IPS-20b (cell line): ENCODE results near the gene IGF2.

Experiments
- H3K27ac ChIP-seq: one replicate; pipeline ENCODE4 v1.5.1; 2013; ENCODE audit warnings: low read length
- H3K27me3 ChIP-seq: 2 replicates; pipeline ENCODE4 v1.6.1; 2013; ENCODE audit warnings: mild to moderate bottlenecking, low read length, inconsistent platforms; ENCODE audit not compliant: insufficient read depth
- H3K36me3 ChIP-seq: 2 replicates; pipeline ENCODE4 v1.6.1; 2013; ENCODE audit warnings: low read depth, mild to moderate bottlenecking, inconsistent platforms, low read length, moderate library complexity; ENCODE audit not compliant: insufficient read depth
- H3K4me1 ChIP-seq: 2 replicates; pipeline ENCODE4 v1.6.1; 2013; ENCODE audit warnings: mild to moderate bottlenecking, control low read depth, inconsistent platforms, low read length, moderate library complexity; ENCODE audit not compliant: insufficient read depth
- H3K4me3 ChIP-seq: 2 replicates; pipeline ENCODE4 v1.5.1; 2013; ENCODE audit warnings: mild to moderate bottlenecking, low read length, inconsistent platforms
- H3K9ac ChIP-seq: 2 replicates; pipeline ENCODE4 v1.6.1; 2013; ENCODE audit warnings: low read depth, mild to moderate bottlenecking, inconsistent platforms, low read length, moderate library complexity
- H3K9me3 ChIP-seq: 2 replicates; pipeline ENCODE4 v1.6.1; 2013; ENCODE audit warnings: mild to moderate bottlenecking, low read depth, low read length, inconsistent platforms; ENCODE audit not compliant: insufficient read depth

IGF2 gene

DNA sequence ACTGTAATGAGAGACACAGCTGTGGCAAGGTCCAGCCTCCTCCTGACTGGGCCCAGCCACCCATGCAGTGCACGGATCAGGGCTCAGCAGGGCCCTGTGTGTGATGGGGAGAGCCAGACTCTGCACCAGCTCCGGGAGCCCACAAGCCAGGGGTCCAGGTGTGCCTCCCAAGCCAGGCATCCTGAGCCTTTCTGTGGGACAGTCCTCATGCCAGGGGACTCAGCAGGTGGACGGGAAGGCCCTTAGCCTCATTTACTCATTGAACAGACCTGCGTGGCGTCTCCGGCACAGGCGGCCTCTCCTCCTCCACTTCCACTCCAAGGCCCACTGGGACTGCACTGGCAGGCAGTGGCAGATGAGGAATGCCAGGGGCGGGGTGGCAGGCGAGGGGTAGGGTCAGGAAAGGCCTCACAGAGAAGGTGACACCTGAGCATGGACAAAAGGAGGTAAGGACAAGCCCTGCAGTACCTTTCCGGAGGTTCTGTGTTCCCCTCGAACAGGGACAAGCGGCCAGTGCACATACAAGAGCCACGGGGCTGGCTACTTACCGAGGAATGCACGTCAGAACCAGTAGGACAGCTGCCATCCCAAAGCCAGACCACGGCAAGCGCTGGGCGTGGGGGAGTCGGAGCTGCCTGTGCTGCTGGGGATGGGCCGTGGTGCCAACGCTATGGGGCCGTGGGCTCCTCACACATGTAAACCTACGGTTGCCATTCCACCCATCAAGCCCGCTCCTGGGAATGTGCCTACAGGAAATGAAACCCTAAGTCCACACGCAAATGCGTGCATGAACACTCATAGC is 52.7 kb downstream of the IGF2 start:
- Histone ChIP-seq H3K4me1 (no peaks in the 10 kb centered on the region), H3K9ac (no peak overlapping the region), H3K4me3 (no peak overlapping the region), H3K27ac (no peak overlapping the region), H3K27me3 (no peaks in the 10 kb centered on the region), H3K36me3 (no peaks in the 10 kb centered on the region), H3K9me3 (peaks cover 11% of the 10 kb centered on the region)

DNA sequence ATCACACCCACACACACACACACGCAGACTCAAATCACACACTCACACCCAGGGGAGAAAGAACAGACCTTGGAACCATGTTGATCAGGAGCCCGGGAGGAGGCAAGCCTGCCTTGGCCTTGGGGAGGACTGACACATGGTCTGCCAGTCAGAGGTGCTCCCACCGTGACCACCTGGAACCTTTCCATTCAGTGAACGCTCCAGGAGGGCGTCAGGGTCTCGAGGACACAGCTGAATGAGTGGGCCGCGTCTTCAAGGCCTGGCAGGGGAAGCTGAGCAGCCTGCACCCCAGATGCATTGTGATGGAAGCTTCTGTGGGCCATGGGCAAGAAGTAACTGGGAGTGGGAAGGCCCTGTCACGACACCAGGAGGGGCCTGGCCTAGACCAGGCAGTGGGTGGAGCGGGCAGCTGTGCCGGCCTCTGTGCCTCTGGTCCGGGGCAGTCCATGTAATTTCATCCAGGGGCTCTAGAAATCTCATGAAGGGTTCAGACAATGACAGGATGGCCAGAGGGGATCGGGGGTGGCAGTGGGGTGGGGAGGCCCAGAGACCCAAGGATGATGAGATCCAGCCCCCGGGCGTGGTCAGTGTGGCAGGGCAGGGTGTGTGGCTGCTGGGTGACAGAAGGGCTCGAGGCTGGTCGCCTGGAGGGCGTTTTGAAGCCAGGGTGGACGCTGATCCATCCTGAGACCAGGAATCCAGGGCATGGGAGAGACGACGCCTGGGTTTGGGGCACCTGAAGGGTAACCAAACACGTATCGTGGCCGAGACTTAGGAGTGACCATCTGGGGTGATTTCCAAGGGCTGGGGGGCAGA is 53.7 kb downstream of the IGF2 start:
- Histone ChIP-seq H3K4me1 (no peaks in the 10 kb centered on the region), H3K4me3 (no peak overlapping the region), H3K9me3 (peaks cover 11% of the 10 kb centered on the region), H3K27me3 (no peaks in the 10 kb centered on the region), H3K27ac (no peak overlapping the region), H3K36me3 (no peaks in the 10 kb centered on the region), H3K9ac (no peak overlapping the region)

DNA sequence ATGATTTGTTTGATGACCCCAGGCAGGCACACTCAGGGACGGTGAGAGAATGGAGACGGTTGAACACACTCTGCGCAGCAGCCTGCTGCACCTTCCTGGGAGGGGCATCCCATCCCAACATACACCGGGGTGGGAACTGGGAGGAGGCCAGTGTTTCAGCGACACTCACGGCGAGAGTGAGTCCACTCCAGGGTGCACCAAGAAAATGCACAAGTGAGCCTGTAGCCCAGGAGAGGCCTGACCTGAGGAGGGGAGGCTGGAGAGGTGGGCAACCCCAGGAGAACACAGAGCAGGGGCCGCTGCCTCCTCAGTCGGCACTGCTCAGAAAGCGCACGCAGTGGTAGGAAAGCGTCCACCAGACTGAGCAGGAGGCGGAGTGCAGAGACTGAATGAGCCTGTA is 54.5 kb downstream of the IGF2 start:
- H3K4me3 ChIP-seq = no peak overlapping the region

More for the DNA sequence above, 54.5 kb downstream of the IGF2 start:
- H3K9me3 ChIP-seq = peaks cover 11% of the 10 kb centered on the region
- H3K9ac ChIP-seq = no peak overlapping the region
- H3K27me3 ChIP-seq = no peaks in the 10 kb centered on the region
- H3K27ac ChIP-seq = no peak overlapping the region
- no peaks in the 10 kb centered on the region for H3K4me1 ChIP-seq
- H3K36me3 ChIP-seq = no peaks in the 10 kb centered on the region
